Heart left ventricle (tissue), 13 donors: ENCODE data around the gene GSTCD.

Experiments
- CTCF ChIP-seq, 12 donors: fragments of 200-600 bp; sonication (generic) in 4 of 12; IDR thresholded peaks; one replicate each; pipeline versions ENCODE4 v1.5.0 to v1.8.0; 2018 to 2022; ENCODE audit warnings: antibody characterized with exemption in 12 of 12, mild to moderate bottlenecking in 5 of 12
- POLR2A ChIP-seq, 2 donors: fragments of 450-650 bp; IDR thresholded peaks; one replicate each; pipeline ENCODE4 v1.6.1; 2017; ENCODE audit warnings: antibody characterized with exemption in 2 of 2, mild to moderate bottlenecking in 2 of 2, moderate library complexity in 2 of 2
- donor health status: ischemic (EF 13 %, LVEDD 7.1; RV severe dilation, severe dysfunction).
- donor health status: DM: no; HTN: yes; CAD: no.
- donor health status: DM: no; HTN: no; CAD: no.
- donor health status: ischemic (EF 25% LVEDD 6.9; RV normal size, moderate dysfunction).
- donor health status: ischemic (EF 25% LVEDD 5.7; RV mildly dilated, moderate dysfunction).
- donor health status: ischemic (EF 35%, LVEDD 5.7; RV mildly dilated, moderate dysfunction).
- donor health status: nonischemic (EF 11% LVEDD 7.7; RV severe dilation, severe dysfunction).
- donor health status: DM: yes; HTN: yes; CAD: no.
- donor health status: PGD.
- donor health status: ischemic (EF 29% LVEDD 5.4; RV normal size, mild dysfunction).
- donor health status: nonischemic (EF 23%, LVEDD 6.1; RV moderate dilation, normal function).

- TF ChIP-seq CTCF (IDR thresholded peaks at IDR 0.05) = no peak
- TF ChIP-seq POLR2A (IDR thresholded peaks at IDR 0.05) = no peak
Observed at GRCh38 chr4:105878668-105879067, 170.1 kb downstream of the GSTCD start.
